IPS-20b (cell line): ENCODE results near the gene LENG9.

Experiments
- H3K27ac ChIP-seq: one replicate; pipeline ENCODE4 v1.5.1; 2013; ENCODE audit warnings: low read length
- H3K27me3 ChIP-seq: 2 replicates; pipeline ENCODE4 v1.6.1; 2013; ENCODE audit warnings: mild to moderate bottlenecking, low read length, inconsistent platforms; ENCODE audit not compliant: insufficient read depth
- H3K36me3 ChIP-seq: 2 replicates; pipeline ENCODE4 v1.6.1; 2013; ENCODE audit warnings: low read depth, mild to moderate bottlenecking, inconsistent platforms, low read length, moderate library complexity; ENCODE audit not compliant: insufficient read depth
- H3K4me1 ChIP-seq: 2 replicates; pipeline ENCODE4 v1.6.1; 2013; ENCODE audit warnings: mild to moderate bottlenecking, control low read depth, inconsistent platforms, low read length, moderate library complexity; ENCODE audit not compliant: insufficient read depth
- H3K4me3 ChIP-seq: 2 replicates; pipeline ENCODE4 v1.5.1; 2013; ENCODE audit warnings: mild to moderate bottlenecking, low read length, inconsistent platforms
- H3K9ac ChIP-seq: 2 replicates; pipeline ENCODE4 v1.6.1; 2013; ENCODE audit warnings: low read depth, mild to moderate bottlenecking, inconsistent platforms, low read length, moderate library complexity
- H3K9me3 ChIP-seq: 2 replicates; pipeline ENCODE4 v1.6.1; 2013; ENCODE audit warnings: mild to moderate bottlenecking, low read depth, low read length, inconsistent platforms; ENCODE audit not compliant: insufficient read depth

Gene LENG9

GRCh38 chr19:54422136-54422535 is 41.4 kb downstream of the LENG9 start:
- H3K27me3 ChIP-seq = peaks cover 33% of the 10 kb centered on the region
- H3K9ac ChIP-seq = peak overlapping the region; percentile 58; the same call in 1 of the 2 replicates
- peak overlapping the region; percentile 23 for H3K27ac ChIP-seq
- H3K36me3 ChIP-seq = peaks cover 16% of the 10 kb centered on the region; the same call in 1 of the 2 replicates
- peaks cover 20% of the 10 kb centered on the region; the same call in 1 of the 2 replicates for H3K4me1 ChIP-seq
- H3K9me3 ChIP-seq = no peaks in the 10 kb centered on the region
- H3K4me3 ChIP-seq = peak overlapping the region; percentile 21; the same call in 1 of the 2 replicates

- peak overlapping the region; percentile 23 for H3K27ac ChIP-seq
- peak overlapping the region; percentile 58; the same call in 1 of the 2 replicates for H3K9ac ChIP-seq
- H3K4me3 ChIP-seq = peak overlapping the region; percentile 65; the same call in 1 of the 2 replicates
- no peaks in the 10 kb centered on the region for H3K9me3 ChIP-seq
- peaks cover 18% of the 10 kb centered on the region; the same call in 1 of the 2 replicates for H3K36me3 ChIP-seq
- peaks cover 39% of the 10 kb centered on the region for H3K27me3 ChIP-seq
- peaks cover 20% of the 10 kb centered on the region; the same call in 1 of the 2 replicates for H3K4me1 ChIP-seq
Observed at GRCh38 chr19:54421521-54421920, 42.1 kb downstream of the LENG9 start.

DNA sequence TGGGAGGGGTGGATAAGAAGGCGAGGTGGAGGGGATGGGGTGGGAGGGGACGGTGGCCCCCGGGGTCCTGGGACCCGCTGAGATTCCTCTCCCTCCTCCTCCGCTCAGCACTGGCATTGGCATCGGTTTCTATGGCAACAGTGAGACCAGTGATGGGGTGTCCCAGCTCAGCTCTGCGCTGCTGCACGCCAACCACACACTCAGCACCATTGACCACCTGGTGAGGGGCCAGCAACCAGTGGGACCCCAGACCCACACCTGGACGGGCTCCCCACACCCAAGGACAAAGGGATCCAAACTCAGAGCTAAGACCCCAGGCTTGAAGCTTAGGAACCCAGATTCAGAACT is 42.4 kb downstream of the LENG9 start:
- H3K9ac ChIP-seq = peak overlapping the region; percentile 58; the same call in 1 of the 2 replicates
- no peaks in the 10 kb centered on the region for H3K9me3 ChIP-seq
- peaks cover 20% of the 10 kb centered on the region; the same call in 1 of the 2 replicates for H3K4me1 ChIP-seq
- peak overlapping the region; percentile 65; the same call in 1 of the 2 replicates for H3K4me3 ChIP-seq
- H3K27ac ChIP-seq = no peak overlapping the region
- peaks cover 39% of the 10 kb centered on the region for H3K27me3 ChIP-seq
- H3K36me3 ChIP-seq = peaks cover 18% of the 10 kb centered on the region; the same call in 1 of the 2 replicates

GRCh38 chr19:54420383-54421168 is 43.0 kb downstream of the LENG9 start:
- Histone ChIP-seq H3K36me3 (peaks cover 18% of the 10 kb centered on the region; the same call in 1 of the 2 replicates), H3K9ac (peak overlapping the region; percentile 81), H3K27ac (peak overlapping the region; percentile 73), H3K27me3 (peaks cover 40% of the 10 kb centered on the region), H3K9me3 (no peaks in the 10 kb centered on the region), H3K4me1 (peaks cover 20% of the 10 kb centered on the region; the same call in 1 of the 2 replicates), H3K4me3 (peak overlapping the region; percentile 65; the same call in 1 of the 2 replicates)

DNA sequence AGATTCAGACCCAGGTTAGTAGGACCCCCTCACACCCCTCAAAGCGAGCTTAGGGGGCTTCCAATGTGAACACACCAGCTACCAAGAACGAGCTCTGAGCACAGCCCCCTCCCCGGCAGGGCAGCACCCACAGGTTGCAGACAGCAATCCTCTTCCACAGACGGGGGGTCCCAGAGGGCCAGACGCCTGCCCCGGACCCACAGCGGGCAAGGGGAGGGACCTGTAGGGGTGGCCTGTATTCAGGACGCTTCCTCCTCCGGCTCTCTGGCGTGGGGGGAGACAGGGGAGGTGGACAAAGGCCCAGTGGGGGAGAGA is 43.6 kb downstream of the LENG9 start:
- peaks cover 18% of the 10 kb centered on the region; the same call in 1 of the 2 replicates for H3K36me3 ChIP-seq
- peak overlapping the region; percentile 73 for H3K27ac ChIP-seq
- no peaks in the 10 kb centered on the region for H3K9me3 ChIP-seq
- peak overlapping the region; percentile 65; the same call in 1 of the 2 replicates for H3K4me3 ChIP-seq
- H3K4me1 ChIP-seq = peaks cover 20% of the 10 kb centered on the region; the same call in 1 of the 2 replicates
- H3K27me3 ChIP-seq = peaks cover 39% of the 10 kb centered on the region
- H3K9ac ChIP-seq = peak overlapping the region; percentile 81; the same call in 1 of the 2 replicates

DNA sequence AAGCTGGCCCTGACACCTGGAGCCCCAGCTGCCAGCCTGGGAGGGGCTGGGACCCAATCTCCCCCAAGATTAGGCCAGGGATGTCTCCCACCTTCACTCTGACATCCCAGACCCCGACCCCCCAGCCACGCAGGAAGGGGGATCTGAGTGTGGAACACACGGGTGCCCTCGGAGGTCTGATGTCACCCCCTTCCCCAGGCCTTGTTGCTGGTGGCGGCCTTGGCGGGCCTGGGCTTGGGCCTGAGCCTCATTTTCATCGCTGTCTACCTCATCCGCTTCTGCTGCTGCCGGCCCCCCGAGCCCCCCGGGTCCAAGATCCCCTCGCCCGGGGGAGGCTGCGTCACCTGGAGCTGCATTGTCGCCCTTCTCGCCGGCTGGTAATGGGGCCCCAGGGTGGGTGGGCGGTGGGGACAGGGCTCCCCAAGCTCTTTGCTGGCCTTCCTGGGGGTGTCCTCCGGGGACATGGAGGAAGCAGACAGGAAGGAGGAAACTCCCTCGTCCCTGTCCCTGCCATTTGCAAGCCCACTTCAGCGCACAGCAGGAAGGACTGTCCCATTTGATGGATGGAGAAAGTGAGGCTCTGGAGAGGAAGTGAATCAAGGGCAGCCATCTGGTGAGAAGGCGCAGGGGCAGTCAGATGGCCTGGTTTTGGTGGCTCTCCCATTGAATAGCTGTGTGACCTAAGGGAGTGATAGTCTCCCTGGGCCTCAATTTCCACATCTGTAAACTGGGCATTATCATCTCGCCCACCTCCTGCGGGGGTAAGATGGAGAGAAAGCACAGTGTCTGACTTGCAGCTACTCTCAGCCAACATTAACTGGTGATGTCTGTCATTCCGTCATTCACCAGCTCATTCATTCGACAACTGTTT is 44.4 kb downstream of the LENG9 start:
- no peaks in the 10 kb centered on the region for H3K9me3 ChIP-seq
- peaks cover 48% of the 10 kb centered on the region for H3K27me3 ChIP-seq
- H3K4me3 ChIP-seq = peak overlapping the region; percentile 65; the same call in 1 of the 2 replicates
- H3K9ac ChIP-seq = peak overlapping the region; percentile 81; the same call in 1 of the 2 replicates
- peak overlapping the region; percentile 73 for H3K27ac ChIP-seq
- H3K4me1 ChIP-seq = peaks cover 20% of the 10 kb centered on the region; the same call in 1 of the 2 replicates
- H3K36me3 ChIP-seq = peaks cover 18% of the 10 kb centered on the region; the same call in 1 of the 2 replicates

DNA sequence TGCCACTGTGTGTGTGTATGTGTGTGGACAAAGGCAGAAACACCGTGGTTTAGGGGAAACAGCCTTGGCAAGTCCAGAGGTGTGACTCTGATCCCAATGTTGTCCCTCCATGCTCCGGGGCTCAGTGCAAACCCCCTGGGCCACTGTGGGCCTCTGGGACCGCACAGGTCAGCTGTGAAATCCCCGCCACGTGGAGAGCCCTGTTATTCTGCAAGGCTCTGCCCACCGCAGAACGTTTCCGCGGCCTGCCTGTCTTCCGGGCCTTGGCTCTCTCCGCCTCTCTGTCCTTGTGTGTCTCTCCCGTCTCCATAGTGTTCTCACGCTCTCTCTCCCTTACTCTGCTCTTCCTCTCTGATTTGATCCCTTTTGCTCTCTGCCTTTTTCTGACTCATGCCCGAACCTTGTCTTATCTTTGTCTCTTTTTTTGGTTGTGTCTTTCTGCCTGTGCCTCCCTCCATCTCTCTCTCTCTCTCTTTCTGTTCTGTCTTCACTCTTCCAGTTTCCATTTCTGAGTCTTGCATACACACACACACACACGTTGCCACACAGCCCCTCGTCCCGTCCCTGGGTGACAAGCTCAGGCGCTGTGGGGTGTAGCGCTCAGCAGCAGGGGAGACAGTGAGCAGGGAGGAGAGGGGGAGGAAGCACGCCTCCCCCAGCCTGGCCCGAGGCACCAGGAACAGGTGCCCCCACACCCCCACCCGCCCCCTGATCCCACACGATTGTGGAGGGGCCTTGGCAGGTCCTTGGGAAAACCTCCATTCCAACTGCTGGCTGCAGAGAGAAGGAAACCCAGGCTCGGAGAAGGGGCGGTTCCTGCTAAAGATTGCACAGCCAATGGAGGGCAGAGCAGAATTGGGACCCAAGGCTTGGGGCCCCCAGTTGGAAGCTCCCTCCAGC is 45.3 kb downstream of the LENG9 start:
- Histone ChIP-seq H3K9ac (peak overlapping the region; percentile 46; the same call in 1 of the 2 replicates), H3K27ac (no peak overlapping the region), H3K4me1 (peaks cover 20% of the 10 kb centered on the region; the same call in 1 of the 2 replicates), H3K36me3 (peaks cover 14% of the 10 kb centered on the region; the same call in 1 of the 2 replicates), H3K9me3 (no peaks in the 10 kb centered on the region), H3K27me3 (peaks cover 57% of the 10 kb centered on the region), H3K4me3 (peak overlapping the region; percentile 36; the same call in 1 of the 2 replicates)

- peaks cover 58% of the 10 kb centered on the region for H3K27me3 ChIP-seq
- peak overlapping the region; percentile 71; the same call in 1 of the 2 replicates for H3K9ac ChIP-seq
- H3K4me3 ChIP-seq = peak overlapping the region; percentile 72; the same call in 1 of the 2 replicates
- no peak overlapping the region for H3K27ac ChIP-seq
- peaks cover 6% of the 10 kb centered on the region; the same call in 1 of the 2 replicates for H3K36me3 ChIP-seq
- H3K4me1 ChIP-seq = peaks cover 17% of the 10 kb centered on the region; the same call in 1 of the 2 replicates
- H3K9me3 ChIP-seq = no peaks in the 10 kb centered on the region
Observed at GRCh38 chr19:54416695-54417491, 46.7 kb downstream of the LENG9 start.

DNA sequence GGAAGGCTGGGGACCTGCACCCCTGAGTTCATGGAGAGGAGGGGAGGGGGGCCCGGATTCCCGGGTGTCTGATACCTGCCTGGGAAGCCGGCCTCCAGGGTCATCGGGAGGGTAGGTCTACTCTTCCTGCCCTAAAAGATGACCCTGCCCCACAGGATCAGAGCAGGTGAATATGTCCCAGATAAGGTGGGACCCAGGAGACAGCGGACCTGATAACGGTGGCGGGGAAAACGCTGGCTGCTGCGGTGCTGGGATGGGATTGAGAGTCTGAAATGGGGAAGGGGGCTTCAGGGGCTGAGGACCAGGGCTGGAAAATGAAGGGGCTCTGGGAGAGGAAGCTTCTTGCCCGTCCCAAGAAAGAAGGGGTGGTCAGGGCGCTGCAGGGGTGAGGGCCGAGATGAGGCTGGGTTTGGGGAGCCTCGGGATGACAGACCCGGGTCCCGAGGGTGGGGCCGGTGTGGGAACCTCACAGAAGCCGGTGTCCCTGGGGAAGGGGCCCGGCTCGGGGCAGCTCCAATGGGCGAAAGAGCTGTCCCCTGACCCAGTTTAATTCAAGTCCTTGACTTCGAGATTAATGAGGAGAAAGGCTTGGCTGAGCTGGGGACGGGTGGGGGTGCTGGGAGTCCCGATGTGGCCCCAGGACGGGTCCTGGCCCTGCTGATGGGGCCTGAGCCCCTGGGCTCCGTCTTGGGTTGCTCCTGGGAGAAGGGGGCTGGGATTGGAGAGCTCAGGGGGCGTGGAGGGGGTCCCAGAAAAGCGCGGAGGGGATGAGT is 47.5 kb downstream of the LENG9 start:
- Histone ChIP-seq H3K4me3 (peak overlapping the region; percentile 72), H3K9ac (peak overlapping the region; percentile 71; the same call in 1 of the 2 replicates), H3K4me1 (peaks cover 10% of the 10 kb centered on the region; the same call in 1 of the 2 replicates), H3K27me3 (peaks cover 56% of the 10 kb centered on the region), H3K36me3 (peaks cover 6% of the 10 kb centered on the region; the same call in 1 of the 2 replicates), H3K27ac (no peak overlapping the region), H3K9me3 (no peaks in the 10 kb centered on the region)
